22Rv1 (cell line): Measurements from ENCODE around the gene PDXK.
"Not testable (repeated sequence)": the region's sequence is repeated elsewhere in the genome, so short reads cannot be mapped to it uniquely, and the experiment has no call there.

ENCODE experiments used
- H3K27ac ChIP-seq: fragments of 450-650 bp; 2 replicates; pipeline ENCODE4 v1.5.1; 2017
- CTCF ChIP-seq: fragments of 450-650 bp; IDR thresholded peaks from 2 replicates; pipeline ENCODE4 v1.5.1; 2017; ENCODE audit warnings: mild to moderate bottlenecking
- ZFX ChIP-seq: fragments of 450-650 bp; IDR thresholded peaks from 2 replicates; pipeline ENCODE4 v1.6.1; 2017; ENCODE audit warnings: antibody characterized with exemption, borderline replicate concordance

PDXK gene

GRCh38 chr21:43691801-43692200 lies 27.1 kb upstream of the PDXK start:
- no peak overlapping the region for H3K27ac ChIP-seq
- TF ChIP-seq ZFX (no peak), CTCF (no peak)

- H3K27ac ChIP-seq, result no peak overlapping the region
- TF ChIP-seq ZFX (no peak), CTCF (no peak)
Observed at GRCh38 chr21:43692949-43693348, 26.0 kb upstream of the PDXK start.

GRCh38 chr21:43693981-43694380 lies 24.9 kb upstream of the PDXK start:
- TF ChIP-seq CTCF (no peak), ZFX (no peak)
- no peak overlapping the region for H3K27ac ChIP-seq

- TF ChIP-seq ZFX, result no peak
- TF ChIP-seq CTCF, result no peak
- no peak overlapping the region for H3K27ac ChIP-seq
Observed at GRCh38 chr21:43694437-43695079, 24.4 kb upstream of the PDXK start.

- no peak overlapping the region for H3K27ac ChIP-seq
- TF ChIP-seq ZFX (no peak), CTCF (no peak)
Observed at GRCh38 chr21:43696214-43696613, 22.7 kb upstream of the PDXK start.

GRCh38 chr21:43697758-43698643 lies 20.9 kb upstream of the PDXK start:
- TF ChIP-seq CTCF (no peak), ZFX (no peak)

GRCh38 chr21:43699492-43699777 lies 19.5 kb upstream of the PDXK start:
- H3K27ac ChIP-seq, result not testable (repeated sequence)

More at GRCh38 chr21:43697758-43698643, 20.9 kb upstream of the PDXK start:
- H3K27ac ChIP-seq, result no peak overlapping the region
